A549 (cell line): ENCODE measurements around the gene KCNG1. TPM values are rescaled to one million over a fixed set of nuclear protein-coding genes. Genes with fewer than 3 reads are reported as not detected.
A peak's percentile ranks its signal among the peaks of the same experiment; 100 is the strongest.

Source experiments
- ATAC-seq, 2 experiments: fragments of 200-7000 bp in 1 of 2; fragments of >200 bp in 1 of 2; cut with Nextera tagmentation in 1 of 2; cut with Tn5 transposase in 1 of 2; 3 replicates each; pipeline versions ENCODE4 v1.8.0 to v1.9.1; 2018 to 2020; ENCODE audit warnings: mild to moderate bottlenecking in 1 of 2, moderate library complexity in 1 of 2
- CTCF ChIA-PET: fragments of 300-600 bp; sonication (Branson Sonifier 250); formaldehyde crosslinking; extraction: SDS; loops from one replicate; lab custom pipeline; 2021; ENCODE audit warnings: antibody characterized with exemption, inconsistent platforms; lab: Yijun Ruan, JAX
- POLR2A ChIA-PET: fragments of 350-600 bp; formaldehyde crosslinking; extraction: SDS; loops from one replicate; lab custom pipeline; 2021; ENCODE audit warnings: antibody characterized with exemption, inconsistent platforms; lab: Yijun Ruan, JAX
- DNase-seq, 2 experiments: peaks; one replicate each; pipeline versions ENCODE4 v3.0.0 to v3.0.0-alpha.2; 2011 to 2016; ENCODE audit warnings: low read depth in 1 of 2, low spot score in 1 of 2
- FAIRE-seq: peaks from 2 replicates; lab custom pipeline; 2011; peaks lifted over from hg19 to GRCh38; lab: Jason Lieb, UNC
- H3K27ac ChIP-seq, 2 experiments: fragments of >200 bp; sonication (Bioruptor Twin); formaldehyde crosslinking; 3 replicates each; pipeline ENCODE4 v1.5.1; 2016 to 2017
- H3K4me1 ChIP-seq: fragments of >200 bp; sonication (Bioruptor Twin); formaldehyde crosslinking; 3 replicates; pipeline ENCODE4 v1.6.1; 2016
- H3K4me2 ChIP-seq: fragments of >200 bp; sonication (Bioruptor Twin); formaldehyde crosslinking; 3 replicates; pipeline ENCODE4 v1.6.1; 2016
- H3K4me3 ChIP-seq: fragments of >200 bp; sonication (Bioruptor Twin); formaldehyde crosslinking; 3 replicates; pipeline ENCODE4 v1.5.1; 2016
- H3K9me3 ChIP-seq: fragments of >200 bp; sonication (Bioruptor Twin); formaldehyde crosslinking; 3 replicates; pipeline ENCODE4 v1.6.1; 2016
- BHLHE40 ChIP-seq: IDR thresholded peaks from 2 replicates; pipeline ENCODE4 v1.6.1; 2012; ENCODE audit warnings: low read depth, low read length, inconsistent platforms
- ELK1 ChIP-seq: fragments of 150-350 bp; IDR thresholded peaks from 2 replicates; pipeline ENCODE4 v1.6.1; 2014; ENCODE audit warnings: low read depth, mild to moderate bottlenecking, low read length
- EP300 ChIP-seq, 2 experiments: fragments of >200 bp; sonication (Bioruptor Twin); formaldehyde crosslinking; IDR thresholded peaks; 2 replicates in 1 of 2; 3 replicates in 1 of 2; pipeline ENCODE4 v1.6.1; 2016 to 2017
- GATA3 ChIP-seq: IDR thresholded peaks from 2 replicates; pipeline ENCODE4 v1.6.1; 2012; ENCODE audit warnings: borderline replicate concordance
- HEYL ChIP-seq: fragments of 250-450 bp; sonication (Bioruptor Pico); IDR thresholded peaks from 2 replicates; pipeline ENCODE4 v1.8.0; 2021; ENCODE audit warnings: mild to moderate bottlenecking, moderate library complexity
- HMGXB4 ChIP-seq: fragments of 250-450 bp; sonication (Bioruptor Pico); IDR thresholded peaks from 2 replicates; pipeline ENCODE4 v1.5.0; 2021; ENCODE audit warnings: mild to moderate bottlenecking, moderate library complexity, borderline replicate concordance
- HOXA7 ChIP-seq: fragments of 250-450 bp; sonication (Bioruptor Pico); IDR thresholded peaks from 2 replicates; pipeline ENCODE4 v1.5.0; 2020; ENCODE audit warnings: mild to moderate bottlenecking, moderate library complexity
- JUNB ChIP-seq: fragments of >200 bp; sonication (Bioruptor Twin); formaldehyde crosslinking; IDR thresholded peaks from 2 replicates; pipeline ENCODE4 v1.6.1; 2016
- KDM5A ChIP-seq: fragments of 200-600 bp; sonication (generic); IDR thresholded peaks from 2 replicates; pipeline ENCODE4 v1.6.1; 2016; ENCODE audit warnings: antibody characterized with exemption, mild to moderate bottlenecking
- MAFK ChIP-seq: fragments of 450-650 bp; IDR thresholded peaks from 2 replicates; pipeline ENCODE4 v1.6.1; 2014; ENCODE audit not compliant: partially characterized antibody
- NPAS2 ChIP-seq: fragments of 250-450 bp; sonication (Bioruptor Pico); IDR thresholded peaks from 2 replicates; pipeline ENCODE4 v1.8.0; 2022; ENCODE audit warnings: mild to moderate bottlenecking, moderate library complexity, borderline replicate concordance
- NR3C1 ChIP-seq: fragments of >200 bp; sonication (Bioruptor Twin); formaldehyde crosslinking; IDR thresholded peaks from 3 replicates; pipeline ENCODE4 v1.6.1; 2017
- RAD21 ChIP-seq, 2 experiments: fragments of >200 bp in 1 of 2; sonication (Bioruptor Twin) in 1 of 2; formaldehyde crosslinking in 1 of 2; IDR thresholded peaks in 1 of 2; conservative IDR thresholded peaks in 1 of 2; 2 replicates in 1 of 2; 3 replicates in 1 of 2; pipeline ENCODE4 v1.6.1; 2012 to 2018; ENCODE audit warnings: inconsistent platforms in 1 of 2
- RCOR1 ChIP-seq: fragments of 150-350 bp; IDR thresholded peaks from 2 replicates; pipeline ENCODE4 v1.6.1; 2014; ENCODE audit warnings: antibody characterized with exemption, low read length, low read depth
- RNF2 ChIP-seq: fragments of 200-600 bp; sonication (generic); IDR thresholded peaks from 2 replicates; pipeline ENCODE4 v1.6.1; 2016; ENCODE audit warnings: low read depth, mild to moderate bottlenecking, antibody characterized with exemption, moderate library complexity, borderline replicate concordance
- SREBF2 ChIP-seq: fragments of 450-650 bp; IDR thresholded peaks from 2 replicates; pipeline ENCODE4 v1.6.1; 2014; ENCODE audit warnings: mild to moderate bottlenecking, moderate library complexity
- USF2 ChIP-seq: fragments of 450-650 bp; IDR thresholded peaks from 2 replicates; pipeline ENCODE4 v1.6.1; 2014; ENCODE audit warnings: antibody characterized with exemption
- ZFP36 ChIP-seq: fragments of 450-650 bp; IDR thresholded peaks from 2 replicates; pipeline ENCODE4 v1.6.1; 2014; ENCODE audit warnings: borderline replicate concordance; ENCODE audit not compliant: partially characterized antibody
- WGBS: methylation state at CpG from one replicate; pipeline ENCODE4 v1.1.6; 2017; ENCODE audit errors: missing lambda C conversion rate; 5-methylcytosine and 5-hydroxymethylcytosine counted together
- polyA plus RNA-seq, 4 experiments: library from polyadenylated mRNA; depleted of rRNA in 3 of 4; stranded (reverse); fragments of >200 nt; fragmentation: RNase III in 1 of 4; extraction: RNeasy Plus Mini Kit Qiagen cat#74134 plus additional on column Dnase treatment in 1 of 4; gene quantifications; 2 replicates in 3 of 4; 3 replicates in 1 of 4; pipeline ENCODE4 v1.2.3, GENCODE V29; 2011 to 2017

Gene KCNG1
- polyA plus RNA-seq, 2 of the 4 experiments (the other 2 are of a cell fraction): 8.5 to 12.3 TPM

GRCh38 chr20:51021067-51022025, 1.6 kb downstream of the KCNG1 start:
- peak overlapping the region; percentile 99 for H3K4me2 ChIP-seq
- H3K9me3 ChIP-seq: no peaks in the 10 kb centered on the region
- H3K4me3 ChIP-seq: peak overlapping the region; percentile 76; the same call in 1 of the 3 replicates
- WGBS: 87% methylated on average over 16 of the region's 16 CpGs
- no peak for TF ChIP-seq NPAS2 (CRISPR knock-in tag)
- TF ChIP-seq ZFP36: no peak
- no peak for TF ChIP-seq EP300 (IDR thresholded peaks at IDR 0.05)
- ATAC-seq: no peak
- no peak for DNase-seq
- ChIA-PET POLR2A (no interaction called here), CTCF (interaction anchor here (1.1 to 2.1 kb wide), 4 partner anchors 8 to 286 kb away, joined by 3 to 7 read pairs (median 6); no protein-coding TSS in a partner anchor)
- H3K27ac ChIP-seq: peak overlapping the region in 1 of 2 experiments; percentile 18; a peak in 2 of 6 replicates
- peaks cover 12% of the 10 kb centered on the region; the same call in 1 of the 3 replicates for H3K4me1 ChIP-seq
- FAIRE-seq: no peak

- H3K4me2 ChIP-seq: no peak overlapping the region
- TF ChIP-seq RNF2 (no peak), ELK1 (no peak), NPAS2 (CRISPR knock-in tag) (no peak), SREBF2 (no peak), RCOR1 (no peak), HOXA7 (CRISPR knock-in tag) (no peak), HMGXB4 (CRISPR knock-in tag) (no peak), KDM5A (no peak)
- ChIA-PET CTCF (interaction anchor here (1.1 to 2.1 kb wide), 3 partner anchors 9 to 110 kb away, joined by 3 to 7 read pairs (median 6); no protein-coding TSS in a partner anchor), POLR2A (no interaction called here)
- no peak overlapping the region for H3K27ac ChIP-seq
- no peak for FAIRE-seq
- H3K4me3 ChIP-seq: no peak overlapping the region
- WGBS: 94% methylated on average over 6 of the region's 6 CpGs
- H3K9me3 ChIP-seq: no peaks in the 10 kb centered on the region
- H3K4me1 ChIP-seq: peaks cover 12% of the 10 kb centered on the region; the same call in 1 of the 3 replicates
- DNase-seq: no peak
- ATAC-seq: no peak
These were observed 2.2 kb downstream of the KCNG1 start for GRCh38 chr20:51020657-51021056.

GRCh38 chr20:51019656-51020592, 3.0 kb downstream of the KCNG1 start:
- WGBS: 87% methylated on average over 21 of the region's 21 CpGs

More at GRCh38 chr20:51019656-51020592, 3.0 kb downstream of the KCNG1 start:
- FAIRE-seq (no peak), ATAC-seq (no peak), DNase-seq (no peak)
- no peak overlapping the region for H3K4me2 ChIP-seq
- ChIA-PET CTCF (interaction anchor here (1.0 to 2.1 kb wide), 5 partner anchors 9 to 287 kb away, joined by 3 to 7 read pairs (median 5); no protein-coding TSS in a partner anchor), POLR2A (no interaction called here)
- H3K27ac ChIP-seq: no peak overlapping the region
- TF ChIP-seq NR3C1 (no peak), JUNB (no peak), EP300 (IDR thresholded peaks at IDR 0.05) (no peak), USF2 (no peak), GATA3 (no peak), HEYL (CRISPR knock-in tag) (no peak), MAFK (no peak), BHLHE40 (no peak), RAD21 (conservative IDR thresholded peaks at IDR 0.05 in 1 of 2, IDR thresholded peaks at IDR 0.05 in 1 of 2) (no peak)
- no peak overlapping the region for H3K4me3 ChIP-seq
- no peaks in the 10 kb centered on the region for H3K9me3 ChIP-seq
- peaks cover 12% of the 10 kb centered on the region; the same call in 1 of the 3 replicates for H3K4me1 ChIP-seq
